ENCODE results near the gene ERCC1. TPM values are rescaled to one million over a fixed set of nuclear protein-coding genes. Genes with fewer than 3 reads are reported as not detected.

ERCC1 gene
- total and polyA plus RNA-seq, 2 of the 13 experiments (the other 11 are each of a cell fraction or from before 2014, with no cell fraction given), result 40.0 to 66.4 TPM

- no peak for TF ChIP-seq MTF2 (CRISPR knock-in tag; IDR thresholded peaks at IDR 0.05; ENCODE audit: borderline replicate concordance)
- TF ChIP-seq BATF2 (CRISPR knock-in tag; IDR thresholded peaks at IDR 0.05), result no peak
- TF ChIP-seq RFXAP (CRISPR knock-in tag; IDR thresholded peaks at IDR 0.05; ENCODE audit: borderline replicate concordance), result no peak
- TF ChIP-seq TARDBP (CRISPR knock-in tag; IDR thresholded peaks at IDR 0.05), result no peak
- TF ChIP-seq FUBP1 (CRISPR knock-in tag; IDR thresholded peaks at IDR 0.05; ENCODE audit: borderline replicate concordance), result no peak
- no peak for TF ChIP-seq ZBTB40 (IDR thresholded peaks at IDR 0.05)
- no peak for TF ChIP-seq ZBTB40 (CRISPR knock-in tag; IDR thresholded peaks at IDR 0.05)
- TF ChIP-seq SMAD1 (CRISPR knock-in tag; IDR thresholded peaks at IDR 0.05; ENCODE audit: borderline replicate concordance, low read depth), result no peak
- TF ChIP-seq TCF7L2 (IDR thresholded peaks at IDR 0.05; ENCODE audit: low read depth, low read length), result no peak
- TF ChIP-seq HOMEZ (CRISPR knock-in tag; IDR thresholded peaks at IDR 0.05; ENCODE audit: low read depth), result no peak
- TF ChIP-seq ZNF557 (CRISPR knock-in tag; IDR thresholded peaks at IDR 0.05), result no peak
- no peak for TF ChIP-seq ATF1 (CRISPR knock-in tag; IDR thresholded peaks at IDR 0.05)
- no peak for TF ChIP-seq RFX5 (IDR thresholded peaks at IDR 0.05; ENCODE audit: low read depth, low read length)
- TF ChIP-seq NKX3-1 (CRISPR knock-in tag; IDR thresholded peaks at IDR 0.05), result no peak
- TF ChIP-seq TBP (CRISPR knock-in tag; IDR thresholded peaks at IDR 0.05), result no peak
Observed at GRCh38 chr19:45439569-45440258, 16.0 kb upstream of the ERCC1 start (continued).
